Posterior vena cava (tissue), 2 donors: ENCODE measurements around the gene ZER1. TPM values are rescaled to one million over a fixed set of nuclear protein-coding genes. Genes with fewer than 3 reads are reported as not detected.
A peak's percentile ranks its signal among the peaks of the same experiment; 100 is the strongest.

Source experiments
- DNase-seq: peaks from one replicate; pipeline ENCODE4 v3.0.0-alpha.2; 2020; ENCODE audit warnings: low spot score
- intact Hi-C, 2 donors: fragments of 100-400 bp; cut with DNase I; formaldehyde crosslinking; loops; one replicate each; pipeline versions ENCODE4 v1.14.1 to v1.14.2; 2022 to 2023
- total RNA-seq, 2 donors: library from RNA; stranded (reverse); fragmentation: NEBNext Ultra II Directional; extraction: Animal tissue kit (Norgen Biotek cat#: 25700); gene quantifications; one replicate each; pipeline ENCODE4 v1.2.1, GENCODE V29; 2021
- donor health status: DM: yes; HTN: yes; CAD: no.
- donor health status: DM: yes; HTN: yes; CAD: no.

ZER1 gene
- total RNA-seq, 2 donors from 2014 or later: 28.1 to 28.9 TPM

GRCh38 chr9:128750926-128751595, 20.7 kb downstream of the ZER1 start:
- intact Hi-C loops: no loop called here

GRCh38 chr9:128747241-128747640, 24.5 kb downstream of the ZER1 start:
- intact Hi-C loops: no loop called here
- no peak for DNase-seq

More at GRCh38 chr9:128750926-128751595, 20.7 kb downstream of the ZER1 start:
- no peak for DNase-seq

GRCh38 chr9:128743421-128743820, 28.3 kb downstream of the ZER1 start:
- no peak for DNase-seq
- intact Hi-C loops: no loop called here

GRCh38 chr9:128742401-128742800, 29.3 kb downstream of the ZER1 start:
- intact Hi-C loops: no loop called here
- DNase-seq: no peak

GRCh38 chr9:128735373-128735772, 36.4 kb downstream of the ZER1 start:
- intact Hi-C loops: no loop called here
- DNase-seq: no peak

GRCh38 chr9:128733256-128733655, 38.5 kb downstream of the ZER1 start:
- intact Hi-C loops: no loop called here
- peak; percentile 87 for DNase-seq

- intact Hi-C loops: no loop called here
- no peak for DNase-seq
These were observed 39.2 kb downstream of the ZER1 start for GRCh38 chr9:128732576-128732975.

GRCh38 chr9:128731691-128732090, 40.0 kb downstream of the ZER1 start:
- peak; percentile 79 for DNase-seq
- intact Hi-C loops: no loop called here

GRCh38 chr9:128731093-128731492, 40.6 kb downstream of the ZER1 start:
- intact Hi-C loops: no loop called here

GRCh38 chr9:128729766-128730517, 41.8 kb downstream of the ZER1 start:
- intact Hi-C loops: no loop called here
- DNase-seq: peak; percentile 70

More at GRCh38 chr9:128731093-128731492, 40.6 kb downstream of the ZER1 start:
- DNase-seq: peak; percentile 73

GRCh38 chr9:128729302-128729701, 42.4 kb downstream of the ZER1 start:
- intact Hi-C loops: no loop called here
- no peak for DNase-seq

GRCh38 chr9:128728298-128728697, 43.4 kb downstream of the ZER1 start:
- intact Hi-C loops: no loop called here
- no peak for DNase-seq

- no peak for DNase-seq
- intact Hi-C loops: no loop called here
These were observed 44.0 kb downstream of the ZER1 start for GRCh38 chr9:128727640-128728248.

- intact Hi-C loops: no loop called here
- peak; percentile 83 for DNase-seq
These were observed 46.9 kb downstream of the ZER1 start for GRCh38 chr9:128724744-128725211.

- intact Hi-C loops: no loop called here
These were observed 47.6 kb downstream of the ZER1 start, which contains the start of gene ZDHHC12 for GRCh38 chr9:128723866-128724743. TSS of gene ZDHHC12 (minus strand) at chr9:128724127. CDS start at chr9:128724093, 34 bp downstream.

GRCh38 chr9:128723352-128723865, 48.3 kb downstream of the ZER1 start:
- DNase-seq: peak; percentile 77
- intact Hi-C loops: no loop called here

More at GRCh38 chr9:128723866-128724743, 47.6 kb downstream of the ZER1 start, which contains the start of gene ZDHHC12:
- peak; percentile 98 for DNase-seq

- peak; percentile 73 for DNase-seq
- intact Hi-C loops: no loop called here
These were observed 49.1 kb downstream of the ZER1 start for GRCh38 chr9:128722380-128723351.
